GM06990 (cell line): Measurements from ENCODE around the gene ANKH.

ENCODE experiments used
- DNase-seq: peaks from one replicate; pipeline ENCODE4 v3.0.0-alpha.2; 2011; ENCODE audit not compliant: insufficient read length; ENCODE audit errors: extremely low read depth
- H3K27me3 ChIP-seq: replicated peaks from 2 replicates; pipeline ENCODE4 v1.6.0; 2011; ENCODE audit warnings: low read length; ENCODE audit not compliant: control insufficient read depth, insufficient read depth
- H3K36me3 ChIP-seq: 2 replicates; pipeline ENCODE4 v1.5.1; 2011; ENCODE audit warnings: low read length; ENCODE audit not compliant: control insufficient read depth, insufficient read depth
- H3K4me3 ChIP-seq: replicated peaks from 2 replicates; pipeline ENCODE4 v1.5.1; 2011; ENCODE audit warnings: low read depth, mild to moderate bottlenecking, control low read depth, low read length
- TF ChIP-seq, protein P1 (sequence below): IDR thresholded peaks from 2 replicates; pipeline ENCODE4 v1.5.1; 2011; ENCODE audit warnings: low read length, control low read depth, mild to moderate bottlenecking, inconsistent platforms; ENCODE audit not compliant: insufficient read depth, poor library complexity, severe bottlenecking

Gene ANKH

DNA sequence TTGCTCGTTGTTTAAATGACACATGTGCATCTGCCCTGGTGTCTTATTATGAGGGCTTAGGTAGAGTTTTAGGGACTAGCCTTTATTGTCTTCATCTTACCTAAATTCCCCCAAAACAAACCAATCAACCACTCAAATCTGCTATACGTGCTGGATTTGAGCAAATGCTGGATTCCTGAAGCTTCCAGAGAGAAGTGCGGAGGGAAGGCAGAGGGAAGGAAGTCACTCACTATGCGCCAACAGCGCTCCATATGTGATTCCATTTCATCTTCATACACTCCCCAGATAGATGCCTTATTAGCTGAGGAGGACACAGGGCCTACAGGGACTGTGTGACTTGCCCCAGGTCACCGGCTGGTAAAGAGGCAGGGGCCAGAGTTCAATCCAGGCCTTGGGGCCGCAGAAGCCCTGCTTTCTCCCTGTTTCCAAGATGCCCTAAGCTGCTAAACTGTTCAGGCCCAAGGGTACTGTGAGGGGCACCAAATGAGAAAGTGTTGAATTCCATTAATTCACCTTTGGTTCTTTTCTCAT, 143.6 kb downstream of the ANKH start:
- TF ChIP-seq, protein P1, sequence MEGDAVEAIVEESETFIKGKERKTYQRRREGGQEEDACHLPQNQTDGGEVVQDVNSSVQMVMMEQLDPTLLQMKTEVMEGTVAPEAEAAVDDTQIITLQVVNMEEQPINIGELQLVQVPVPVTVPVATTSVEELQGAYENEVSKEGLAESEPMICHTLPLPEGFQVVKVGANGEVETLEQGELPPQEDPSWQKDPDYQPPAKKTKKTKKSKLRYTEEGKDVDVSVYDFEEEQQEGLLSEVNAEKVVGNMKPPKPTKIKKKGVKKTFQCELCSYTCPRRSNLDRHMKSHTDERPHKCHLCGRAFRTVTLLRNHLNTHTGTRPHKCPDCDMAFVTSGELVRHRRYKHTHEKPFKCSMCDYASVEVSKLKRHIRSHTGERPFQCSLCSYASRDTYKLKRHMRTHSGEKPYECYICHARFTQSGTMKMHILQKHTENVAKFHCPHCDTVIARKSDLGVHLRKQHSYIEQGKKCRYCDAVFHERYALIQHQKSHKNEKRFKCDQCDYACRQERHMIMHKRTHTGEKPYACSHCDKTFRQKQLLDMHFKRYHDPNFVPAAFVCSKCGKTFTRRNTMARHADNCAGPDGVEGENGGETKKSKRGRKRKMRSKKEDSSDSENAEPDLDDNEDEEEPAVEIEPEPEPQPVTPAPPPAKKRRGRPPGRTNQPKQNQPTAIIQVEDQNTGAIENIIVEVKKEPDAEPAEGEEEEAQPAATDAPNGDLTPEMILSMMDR = no peak
- Histone ChIP-seq H3K4me3 (no peak overlapping the region), H3K36me3 (no peaks in the 10 kb centered on the region; the same call in 1 of the 2 replicates), H3K27me3 (no peaks in the 10 kb centered on the region)
- no peak for DNase-seq

DNA sequence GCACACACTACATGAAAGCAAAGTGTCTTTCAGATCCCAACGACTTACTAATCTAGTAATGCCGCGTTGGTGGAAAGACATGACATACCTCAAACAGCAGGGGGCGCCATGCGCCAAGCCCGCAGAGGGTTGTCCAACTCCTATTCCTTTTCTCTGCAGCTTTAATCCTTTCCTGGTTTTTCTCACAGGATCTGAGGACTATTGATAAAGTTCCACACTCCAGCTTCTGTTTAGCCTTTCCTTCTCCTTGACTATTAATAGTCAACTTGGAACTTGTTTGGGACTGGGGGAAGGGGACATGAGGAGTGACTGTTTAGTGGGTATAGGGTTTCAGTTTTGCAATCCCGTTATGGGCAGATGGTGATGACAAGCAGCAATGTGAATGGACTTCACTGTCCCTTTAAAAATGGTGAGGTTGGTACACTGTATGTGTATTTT, 144.1 kb downstream of the ANKH start:
- Histone ChIP-seq H3K27me3 (no peaks in the 10 kb centered on the region), H3K36me3 (no peaks in the 10 kb centered on the region; the same call in 1 of the 2 replicates), H3K4me3 (no peak overlapping the region)
- TF ChIP-seq, protein P1 = peak; percentile 89
- DNase-seq = no peak

DNA sequence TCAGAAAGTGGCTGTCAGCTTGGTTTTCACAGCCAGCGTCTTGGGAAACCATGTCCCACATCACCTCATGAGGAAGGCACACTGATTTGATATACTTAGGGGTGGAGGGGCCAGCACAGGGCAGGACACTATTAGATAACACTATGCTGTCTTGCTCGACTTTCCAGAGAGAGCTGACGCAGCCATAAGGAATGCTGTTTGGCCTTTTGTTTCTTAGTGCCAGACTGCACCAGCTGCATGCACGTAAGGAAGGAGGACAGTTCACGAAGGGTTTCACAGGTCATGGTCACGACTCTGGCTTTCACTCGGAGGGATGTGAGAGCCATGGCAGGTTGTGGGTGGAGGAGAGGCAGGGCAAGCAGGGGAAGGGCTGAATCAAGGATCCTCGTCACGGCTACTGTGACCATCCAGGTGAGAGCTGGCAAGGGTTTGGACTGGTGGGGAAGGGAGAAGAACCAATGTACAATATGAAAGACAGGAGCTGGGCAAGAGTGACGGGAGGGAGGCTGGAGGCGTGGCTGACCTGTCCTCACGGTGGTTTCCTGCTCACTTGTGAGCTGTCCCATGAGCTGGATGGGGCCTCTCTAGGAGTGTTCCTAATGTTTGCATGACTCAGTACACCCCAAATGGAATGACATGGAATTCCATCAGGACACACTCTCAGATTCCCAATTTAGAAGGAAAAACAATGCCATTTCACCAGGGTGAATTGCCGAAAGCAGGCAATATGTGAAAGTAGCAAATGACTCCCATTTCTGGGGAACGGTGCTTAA, 145.3 kb downstream of the ANKH start:
- Histone ChIP-seq H3K4me3 (no peak overlapping the region), H3K27me3 (no peaks in the 10 kb centered on the region), H3K36me3 (no peaks in the 10 kb centered on the region)
- TF ChIP-seq, protein P1 = no peak
- no peak for DNase-seq

DNA sequence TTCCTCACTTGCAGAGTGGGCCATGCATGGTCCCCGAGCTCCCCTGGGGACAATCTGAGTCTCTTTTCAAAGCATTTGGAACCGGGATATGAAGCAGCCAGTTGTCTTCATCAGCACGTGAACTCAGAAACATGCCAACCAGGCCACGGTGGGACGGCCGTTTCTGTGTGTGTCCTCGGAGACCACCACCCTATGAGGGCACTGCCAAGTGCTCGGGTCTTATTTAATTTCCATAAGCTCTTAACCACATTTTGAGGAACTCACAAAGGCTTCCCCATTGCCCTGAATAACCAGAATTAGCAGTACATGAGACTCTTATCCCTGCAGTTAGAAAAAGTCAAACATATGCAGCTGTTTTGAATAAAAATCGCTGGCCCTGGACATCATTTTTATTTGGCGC, 146.9 kb downstream of the ANKH start:
- DNase-seq = no peak
- H3K27me3 ChIP-seq = no peaks in the 10 kb centered on the region
- TF ChIP-seq, protein P1 = no peak
- no peaks in the 10 kb centered on the region for H3K36me3 ChIP-seq
- H3K4me3 ChIP-seq = no peak overlapping the region

DNA sequence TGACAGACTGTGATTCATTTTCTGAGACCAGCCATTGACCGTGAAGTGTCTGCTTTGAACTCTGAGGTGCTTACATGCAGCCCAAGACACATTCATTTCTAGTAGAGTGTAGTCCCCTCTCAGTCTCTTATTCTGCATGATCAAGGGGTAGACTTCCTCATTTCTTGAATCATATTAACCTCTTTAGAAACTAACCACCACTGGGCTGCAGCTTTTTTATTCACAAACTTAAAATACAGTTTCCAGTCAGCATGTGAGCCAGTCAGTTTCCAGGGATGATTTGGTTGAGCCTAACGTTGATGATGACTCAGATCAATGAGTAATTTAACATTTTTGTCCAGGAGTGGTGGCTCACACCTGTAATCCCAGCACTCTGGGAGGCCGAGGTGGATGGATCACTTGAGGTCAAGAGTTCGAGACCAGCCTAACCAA, 147.9 kb downstream of the ANKH start:
- TF ChIP-seq, protein P1 = no peak
- DNase-seq = no peak
- no peaks in the 10 kb centered on the region for H3K27me3 ChIP-seq
- H3K36me3 ChIP-seq = no peaks in the 10 kb centered on the region
- H3K4me3 ChIP-seq = no peak overlapping the region
